ENCODE results near the gene KCNQ2. TPM values are rescaled to one million over a fixed set of nuclear protein-coding genes. Genes with fewer than 3 reads are reported as not detected.

The KCNQ2 gene
- total RNA-seq, 1 donor from 2014 or later, result 11.5 TPM

- no peak overlapping the region for H3K9ac ChIP-seq (ENCODE audit: low read length)
- no peak overlapping the region for H3K4me2 ChIP-seq (ENCODE audit: low read length)
- no peaks in the 10 kb centered on the region for H3K36me3 ChIP-seq (ENCODE audit: insufficient read depth, low read length)
- no peak for DNase-seq (ENCODE audit: low read depth)
- no peak for FAIRE-seq
- peaks cover 11% of the 10 kb centered on the region for H3K9me3 Mint-ChIP-seq (ENCODE audit: unreplicated experiment)
- no peaks in the 10 kb centered on the region for H3K4me1 ChIP-seq (ENCODE audit: insufficient read depth, low read length)
- H4K20me1 ChIP-seq (ENCODE audit: insufficient read depth, low read length), result no peaks in the 10 kb centered on the region
- no peak overlapping the region for H3K4me3 ChIP-seq (ENCODE audit: insufficient read depth, low read depth, low read length)
- H3K4me3 Mint-ChIP-seq (ENCODE audit: unreplicated experiment), result no peak overlapping the region
- H2AFZ ChIP-seq (ENCODE audit: low read depth, low read length), result no peak overlapping the region
- peaks cover 30% of the 10 kb centered on the region for H3K27me3 Mint-ChIP-seq (ENCODE audit: low read depth, unreplicated experiment)
- no peaks in the 10 kb centered on the region for H3K27me3 ChIP-seq (ENCODE audit: insufficient read depth, low read length)
- no peak overlapping the region for H3K27ac Mint-ChIP-seq (ENCODE audit: unreplicated experiment)
- no peaks in the 10 kb centered on the region for H3K79me2 ChIP-seq (ENCODE audit: insufficient read depth, low read length)
- no peak overlapping the region for H3K27ac ChIP-seq (ENCODE audit: low read depth, low read length)
- H3K36me3 Mint-ChIP-seq (ENCODE audit: low read depth, unreplicated experiment), result no peaks in the 10 kb centered on the region
- peaks cover 4% of the 10 kb centered on the region for H3K9me3 ChIP-seq (ENCODE audit: insufficient read depth, low read depth, low read length)
- no peaks in the 10 kb centered on the region for H3K4me1 Mint-ChIP-seq (ENCODE audit: low read depth, unreplicated experiment)
- TF ChIP-seq, protein P1, sequence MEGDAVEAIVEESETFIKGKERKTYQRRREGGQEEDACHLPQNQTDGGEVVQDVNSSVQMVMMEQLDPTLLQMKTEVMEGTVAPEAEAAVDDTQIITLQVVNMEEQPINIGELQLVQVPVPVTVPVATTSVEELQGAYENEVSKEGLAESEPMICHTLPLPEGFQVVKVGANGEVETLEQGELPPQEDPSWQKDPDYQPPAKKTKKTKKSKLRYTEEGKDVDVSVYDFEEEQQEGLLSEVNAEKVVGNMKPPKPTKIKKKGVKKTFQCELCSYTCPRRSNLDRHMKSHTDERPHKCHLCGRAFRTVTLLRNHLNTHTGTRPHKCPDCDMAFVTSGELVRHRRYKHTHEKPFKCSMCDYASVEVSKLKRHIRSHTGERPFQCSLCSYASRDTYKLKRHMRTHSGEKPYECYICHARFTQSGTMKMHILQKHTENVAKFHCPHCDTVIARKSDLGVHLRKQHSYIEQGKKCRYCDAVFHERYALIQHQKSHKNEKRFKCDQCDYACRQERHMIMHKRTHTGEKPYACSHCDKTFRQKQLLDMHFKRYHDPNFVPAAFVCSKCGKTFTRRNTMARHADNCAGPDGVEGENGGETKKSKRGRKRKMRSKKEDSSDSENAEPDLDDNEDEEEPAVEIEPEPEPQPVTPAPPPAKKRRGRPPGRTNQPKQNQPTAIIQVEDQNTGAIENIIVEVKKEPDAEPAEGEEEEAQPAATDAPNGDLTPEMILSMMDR (IDR thresholded peaks at IDR 0.05; ENCODE audit: insufficient read depth, low read depth, low read length), result no peak
- TF ChIP-seq EZH2 (IDR thresholded peaks at IDR 0.05; ENCODE audit: insufficient read depth, low read length), result no peak
Observed at GRCh38 chr20:63392465-63393365, 79.7 kb downstream of the KCNQ2 start.

DNA sequence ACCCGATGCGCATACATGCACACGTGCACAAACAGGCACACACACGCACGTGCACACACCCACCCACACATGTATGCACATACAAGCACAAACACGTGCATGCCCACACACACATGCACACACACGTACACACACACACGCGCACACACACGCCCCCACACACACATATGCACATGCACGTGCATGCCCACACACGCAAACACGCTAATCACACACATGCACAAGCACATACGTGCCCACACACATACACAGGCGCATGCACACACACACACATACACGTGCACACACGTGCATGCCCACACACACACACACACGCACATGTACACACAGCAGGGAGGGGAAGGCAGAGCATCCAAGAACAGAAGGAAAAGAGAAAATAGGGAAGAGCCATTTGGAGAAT is 84.5 kb downstream of the KCNQ2 start:
- no peak for FAIRE-seq
- peaks cover 2% of the 10 kb centered on the region for H3K36me3 Mint-ChIP-seq (ENCODE audit: low read depth, unreplicated experiment)

More for the DNA sequence above, 84.5 kb downstream of the KCNQ2 start:
- H3K4me2 ChIP-seq (ENCODE audit: low read length), result no peak overlapping the region
- H3K4me1 ChIP-seq (ENCODE audit: insufficient read depth, low read length), result no peaks in the 10 kb centered on the region
- no peaks in the 10 kb centered on the region for H3K36me3 ChIP-seq (ENCODE audit: insufficient read depth, low read length)
- Mint-ChIP-seq H3K4me1 (ENCODE audit: low read depth, unreplicated experiment) (no peaks in the 10 kb centered on the region), H3K4me3 (ENCODE audit: unreplicated experiment) (peak overlapping the region; percentile 8), H3K9me3 (ENCODE audit: unreplicated experiment) (peaks cover 22% of the 10 kb centered on the region), H3K27ac (ENCODE audit: unreplicated experiment) (no peak overlapping the region), H3K27me3 (ENCODE audit: low read depth, unreplicated experiment) (peaks cover 14% of the 10 kb centered on the region)
- H3K9ac ChIP-seq (ENCODE audit: low read length), result no peak overlapping the region
- H3K27me3 ChIP-seq (ENCODE audit: insufficient read depth, low read length), result no peaks in the 10 kb centered on the region
- no peak overlapping the region for H2AFZ ChIP-seq (ENCODE audit: low read depth, low read length)
- DNase-seq (ENCODE audit: low read depth), result no peak
- no peak overlapping the region for H3K27ac ChIP-seq (ENCODE audit: low read depth, low read length)
- H3K79me2 ChIP-seq (ENCODE audit: insufficient read depth, low read length), result no peaks in the 10 kb centered on the region
- H3K4me3 ChIP-seq (ENCODE audit: insufficient read depth, low read depth, low read length), result no peak overlapping the region
- H4K20me1 ChIP-seq (ENCODE audit: insufficient read depth, low read length), result no peaks in the 10 kb centered on the region
- peaks cover 20% of the 10 kb centered on the region for H3K9me3 ChIP-seq (ENCODE audit: insufficient read depth, low read depth, low read length)
- TF ChIP-seq, protein P1 (IDR thresholded peaks at IDR 0.05; ENCODE audit: insufficient read depth, low read depth, low read length), result no peak
- TF ChIP-seq EZH2 (IDR thresholded peaks at IDR 0.05; ENCODE audit: insufficient read depth, low read length), result no peak
